ENCODE measurements around the gene RBFOX1.
A peak's percentile ranks its signal among the peaks of the same experiment; 100 is the strongest.

Gene RBFOX1

GRCh38 chr16:7390974-7391373 is 58.3 kb downstream of the RBFOX1 start:
- TF ChIP-seq CTCF (IDR thresholded peaks at IDR 0.05; ENCODE audit: low read depth, low read length), result no peak
- no peak overlapping the region for H3K4me3 ChIP-seq (replicated peaks in 1 of 2; ENCODE audit: low read depth in 2 of 2, low read length in 2 of 2)
- no peak for DNase-seq (ENCODE audit: low read depth in 2 of 2)

- H3K4me3 ChIP-seq (replicated peaks in 1 of 2; ENCODE audit: low read depth in 2 of 2, low read length in 2 of 2), result no peak overlapping the region
- TF ChIP-seq CTCF (IDR thresholded peaks at IDR 0.05; ENCODE audit: low read depth, low read length), result no peak
- no peak for DNase-seq (ENCODE audit: low read depth in 2 of 2)
Observed at GRCh38 chr16:7391694-7392093, 59.0 kb downstream of the RBFOX1 start.

GRCh38 chr16:7392206-7392605 is 59.6 kb downstream of the RBFOX1 start:
- no peak for TF ChIP-seq CTCF (IDR thresholded peaks at IDR 0.05; ENCODE audit: low read depth, low read length)
- H3K4me3 ChIP-seq (replicated peaks in 1 of 2; ENCODE audit: low read depth in 2 of 2, low read length in 2 of 2), result no peak overlapping the region
- no peak for DNase-seq (ENCODE audit: low read depth in 2 of 2)

GRCh38 chr16:7393680-7394079 is 61.0 kb downstream of the RBFOX1 start:
- no peak for DNase-seq (ENCODE audit: low read depth in 2 of 2)
- H3K4me3 ChIP-seq (replicated peaks in 1 of 2; ENCODE audit: low read depth in 2 of 2, low read length in 2 of 2), result no peak overlapping the region
- no peak for TF ChIP-seq CTCF (IDR thresholded peaks at IDR 0.05; ENCODE audit: low read depth, low read length)

- no peak for TF ChIP-seq CTCF (IDR thresholded peaks at IDR 0.05; ENCODE audit: low read depth, low read length)
- DNase-seq (ENCODE audit: low read depth in 2 of 2), result no peak
Observed at GRCh38 chr16:7394720-7395336, 62.2 kb downstream of the RBFOX1 start.

GRCh38 chr16:7397901-7398300 is 65.3 kb downstream of the RBFOX1 start:
- no peak overlapping the region for H3K4me3 ChIP-seq (replicated peaks in 1 of 2; ENCODE audit: low read depth in 2 of 2, low read length in 2 of 2)
- peak in 1 of 2 donors; percentile 32 for DNase-seq (ENCODE audit: low read depth in 2 of 2)
- no peak for TF ChIP-seq CTCF (IDR thresholded peaks at IDR 0.05; ENCODE audit: low read depth, low read length)

More at GRCh38 chr16:7394720-7395336, 62.2 kb downstream of the RBFOX1 start:
- no peak overlapping the region for H3K4me3 ChIP-seq (replicated peaks in 1 of 2; ENCODE audit: low read depth in 2 of 2, low read length in 2 of 2)

GRCh38 chr16:7398536-7398935 is 65.9 kb downstream of the RBFOX1 start:
- no peak for DNase-seq (ENCODE audit: low read depth in 2 of 2)
- no peak for TF ChIP-seq CTCF (IDR thresholded peaks at IDR 0.05; ENCODE audit: low read depth, low read length)
- no peak overlapping the region for H3K4me3 ChIP-seq (replicated peaks in 1 of 2; ENCODE audit: low read depth in 2 of 2, low read length in 2 of 2)
